Endometrial microvascular endothelial cells (primary cell): Measurements from ENCODE around the gene PARD3. TPM values are rescaled to one million over a fixed set of nuclear protein-coding genes. Genes with fewer than 3 reads are reported as not detected.
"Not testable (repeated sequence)": the region's sequence is repeated elsewhere in the genome, so short reads cannot be mapped to it uniquely, and the experiment has no call there.

ENCODE experiments used
- in situ Hi-C: cut with HindIII; loops from 2 replicates; pipeline ENCODE4 v1.10.0; 2017; ENCODE audit warnings: low sequenced_read_pairs, low pct_unique_long_range_greater_than_20kb; ENCODE audit errors: inconsistent ontology term
- total RNA-seq: library from RNA; depleted of rRNA; stranded (reverse); fragments of >200 nt; gene quantifications from one replicate; pipeline ENCODE4 v1.2.3, GENCODE V29; 2015; ENCODE audit errors: inconsistent ontology term

The PARD3 gene
- total RNA-seq, 1 donor from 2014 or later, result 21.5 TPM

- in situ Hi-C loops, result no loop called here
Observed at GRCh38 chr10:34808336-34808735, 6.8 kb downstream of the PARD3 start.

GRCh38 chr10:34804306-34804705 lies 10.8 kb downstream of the PARD3 start:
- in situ Hi-C loops, result no loop called here

- in situ Hi-C loops, result no loop called here
Observed at GRCh38 chr10:34802692-34803091, 12.4 kb downstream of the PARD3 start.

- in situ Hi-C loops, result no loop called here
Observed at GRCh38 chr10:34801097-34801733, 13.9 kb downstream of the PARD3 start.

- in situ Hi-C loops, result no loop called here
Observed at GRCh38 chr10:34800624-34801023, 14.5 kb downstream of the PARD3 start.

GRCh38 chr10:34798654-34799053 lies 16.4 kb downstream of the PARD3 start:
- in situ Hi-C loops, result no loop called here

- in situ Hi-C loops, result no loop called here
Observed at GRCh38 chr10:34797155-34797554, 17.9 kb downstream of the PARD3 start.

GRCh38 chr10:34796133-34796532 lies 19.0 kb downstream of the PARD3 start:
- in situ Hi-C loops, result no loop called here

GRCh38 chr10:34795334-34795733 lies 19.8 kb downstream of the PARD3 start:
- in situ Hi-C loops, result no loop called here

- in situ Hi-C loops, result no loop called here
Observed at GRCh38 chr10:34794835-34795234, 20.3 kb downstream of the PARD3 start.

GRCh38 chr10:34793581-34793980 lies 21.5 kb downstream of the PARD3 start:
- in situ Hi-C loops, result not testable (repeated sequence)

GRCh38 chr10:34792881-34793280 lies 22.2 kb downstream of the PARD3 start:
- in situ Hi-C loops, result no loop called here

GRCh38 chr10:34791947-34792346 lies 23.1 kb downstream of the PARD3 start:
- in situ Hi-C loops, result no loop called here

- in situ Hi-C loops, result no loop called here
Observed at GRCh38 chr10:34791228-34791627, 23.9 kb downstream of the PARD3 start.

- in situ Hi-C loops, result no loop called here
Observed at GRCh38 chr10:34789966-34790506, 25.1 kb downstream of the PARD3 start.

GRCh38 chr10:34786464-34786863 lies 28.6 kb downstream of the PARD3 start:
- in situ Hi-C loops, result no loop called here

GRCh38 chr10:34781711-34782110 lies 33.4 kb downstream of the PARD3 start:
- in situ Hi-C loops, result no loop called here

- in situ Hi-C loops, result no loop called here
Observed at GRCh38 chr10:34780818-34781380, 34.2 kb downstream of the PARD3 start.

- in situ Hi-C loops, result no loop called here
Observed at GRCh38 chr10:34778237-34778636, 36.9 kb downstream of the PARD3 start.

- in situ Hi-C loops, result no loop called here
Observed at GRCh38 chr10:34776090-34776690, 38.9 kb downstream of the PARD3 start.
